ENCODE data around the gene HNRNPC.
"Not testable (repeated sequence)": the region's sequence is repeated elsewhere in the genome, so short reads cannot be mapped to it uniquely, and the experiment has no call there.

HNRNPC gene

GRCh38 chr14:21268617-21269251 is 508 bp downstream of the HNRNPC start:
- DNase-seq: peak; percentile 55

DNA sequence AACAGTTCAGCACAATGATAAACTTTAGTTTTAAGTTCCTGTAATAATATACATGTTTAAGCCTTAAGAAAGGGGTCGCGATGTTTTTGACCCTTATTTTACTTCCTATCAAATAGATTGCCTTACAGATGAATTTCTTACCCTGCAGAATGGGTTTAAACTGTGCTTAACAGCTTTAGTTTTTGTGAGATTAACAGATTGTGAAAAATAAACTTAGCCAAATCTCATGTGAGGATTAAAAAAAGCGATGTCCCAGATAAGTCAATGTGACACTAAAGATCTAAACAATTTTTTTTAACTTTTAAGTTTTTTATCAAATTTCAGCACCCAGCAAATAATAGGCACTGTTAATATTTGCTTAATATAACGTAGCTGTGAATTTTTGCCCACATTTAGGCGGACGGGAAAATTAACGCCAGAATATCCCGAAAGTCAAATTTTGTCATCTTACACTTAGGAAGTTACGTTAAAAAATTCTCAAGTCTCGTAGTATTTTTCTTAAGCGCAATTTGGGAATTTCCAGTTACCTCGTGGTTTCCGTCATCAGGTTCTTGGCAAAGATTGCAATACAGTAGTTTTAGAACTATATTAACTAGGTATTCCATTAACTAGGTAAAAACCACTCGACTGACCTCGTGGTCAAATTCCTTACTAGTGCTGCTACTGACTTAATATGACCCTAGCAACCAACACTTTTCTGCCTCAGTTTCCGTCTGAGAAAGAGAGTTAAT is 1.2 kb downstream of the HNRNPC start:
- no peak for DNase-seq

DNA sequence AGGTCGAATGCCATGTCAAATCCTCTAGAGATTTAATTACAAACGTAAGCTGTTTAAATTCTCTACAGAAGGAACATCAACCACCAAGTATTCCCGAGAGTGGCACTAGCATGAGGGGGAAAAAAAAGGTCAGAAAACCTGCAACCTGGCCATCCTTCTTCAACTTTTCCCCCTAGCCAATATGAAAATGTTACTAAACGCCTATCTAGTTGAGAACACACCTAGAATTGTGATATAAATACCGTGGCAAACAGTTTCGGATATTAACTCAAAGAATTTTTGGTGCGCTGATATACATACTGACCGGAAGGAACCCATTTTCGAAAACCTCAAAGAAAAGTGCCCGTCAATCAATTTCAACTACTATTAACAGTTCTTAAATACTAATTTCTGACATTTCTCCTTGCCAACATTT is 1.8 kb downstream of the HNRNPC start:
- DNase-seq: no peak

GRCh38 chr14:21264025-21264801 is 5.0 kb downstream of the HNRNPC start:
- no peak for DNase-seq

GRCh38 chr14:21263284-21264024 is 5.8 kb downstream of the HNRNPC start:
- DNase-seq: no peak

- no peak for DNase-seq
These were observed 6.8 kb downstream of the HNRNPC start for GRCh38 chr14:21262410-21262809.

GRCh38 chr14:21261824-21262223 is 7.4 kb downstream of the HNRNPC start:
- no peak for DNase-seq

GRCh38 chr14:21258889-21259787 is 10.1 kb downstream of the HNRNPC start:
- DNase-seq: no peak

DNA sequence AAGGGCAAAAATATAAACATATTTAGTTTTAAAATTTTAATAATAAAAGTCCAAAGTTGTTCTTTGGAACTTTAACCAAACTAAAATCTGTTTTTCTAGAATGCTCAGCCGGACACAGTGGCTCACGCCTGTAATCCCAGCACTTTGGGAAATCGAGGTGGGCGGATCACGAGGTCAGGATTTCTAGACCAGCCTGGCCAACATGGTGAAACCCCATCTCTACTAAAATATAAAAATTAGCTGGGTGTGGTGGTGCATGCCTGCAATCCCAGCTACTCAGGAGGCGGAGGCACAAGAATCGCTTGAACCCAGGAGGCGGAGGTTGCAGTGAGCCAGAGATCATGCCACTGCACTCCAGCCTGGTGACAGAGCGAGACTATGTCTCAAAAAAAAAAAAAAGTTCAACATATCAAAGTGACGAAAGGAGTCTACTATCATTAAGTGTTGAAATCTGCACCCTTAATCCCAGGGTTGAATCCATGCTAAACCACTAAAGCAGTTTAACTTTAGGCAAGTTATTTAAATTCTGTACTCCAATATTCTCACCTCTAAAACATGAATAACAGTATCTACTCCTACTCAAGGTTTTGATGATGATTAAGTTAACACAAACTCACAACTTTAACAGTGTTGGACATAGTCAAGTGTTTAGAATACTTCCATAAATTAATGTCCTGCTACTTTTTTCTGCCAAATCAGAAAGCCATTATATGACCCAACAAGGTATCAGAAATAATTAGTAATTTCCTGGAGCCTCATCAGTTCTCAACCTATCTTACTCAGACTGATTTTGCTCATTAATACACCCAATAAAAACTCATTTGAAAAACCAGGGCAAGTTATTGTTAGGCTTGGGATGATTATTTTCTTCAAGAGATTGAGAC is 11.0 kb downstream of the HNRNPC start:
- DNase-seq: no peak

DNA sequence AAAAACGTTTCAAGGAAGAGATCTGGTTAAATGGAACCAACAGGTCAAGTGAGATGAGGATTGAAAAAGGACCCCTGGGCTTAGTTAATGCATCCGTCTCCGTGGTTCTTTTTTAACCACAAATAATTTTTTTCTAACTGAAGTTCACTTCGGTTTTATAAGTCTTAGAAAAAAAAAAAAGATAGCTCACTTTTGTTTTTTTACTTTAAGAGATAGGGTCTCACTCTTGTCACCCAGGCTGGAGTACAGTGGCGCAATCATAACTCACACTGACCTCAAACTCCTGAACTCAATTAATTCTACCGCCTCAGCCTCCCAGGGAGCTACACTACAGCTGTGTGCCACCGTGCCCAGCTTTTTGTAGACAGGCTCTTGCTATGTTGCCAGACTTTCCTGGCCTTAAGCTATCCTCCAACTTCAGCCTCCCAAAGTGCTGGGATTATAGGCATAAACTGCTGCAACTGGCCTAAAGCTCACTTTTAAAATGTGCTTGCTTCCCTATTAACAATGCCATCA is 11.8 kb downstream of the HNRNPC start:
- no peak for DNase-seq

DNA sequence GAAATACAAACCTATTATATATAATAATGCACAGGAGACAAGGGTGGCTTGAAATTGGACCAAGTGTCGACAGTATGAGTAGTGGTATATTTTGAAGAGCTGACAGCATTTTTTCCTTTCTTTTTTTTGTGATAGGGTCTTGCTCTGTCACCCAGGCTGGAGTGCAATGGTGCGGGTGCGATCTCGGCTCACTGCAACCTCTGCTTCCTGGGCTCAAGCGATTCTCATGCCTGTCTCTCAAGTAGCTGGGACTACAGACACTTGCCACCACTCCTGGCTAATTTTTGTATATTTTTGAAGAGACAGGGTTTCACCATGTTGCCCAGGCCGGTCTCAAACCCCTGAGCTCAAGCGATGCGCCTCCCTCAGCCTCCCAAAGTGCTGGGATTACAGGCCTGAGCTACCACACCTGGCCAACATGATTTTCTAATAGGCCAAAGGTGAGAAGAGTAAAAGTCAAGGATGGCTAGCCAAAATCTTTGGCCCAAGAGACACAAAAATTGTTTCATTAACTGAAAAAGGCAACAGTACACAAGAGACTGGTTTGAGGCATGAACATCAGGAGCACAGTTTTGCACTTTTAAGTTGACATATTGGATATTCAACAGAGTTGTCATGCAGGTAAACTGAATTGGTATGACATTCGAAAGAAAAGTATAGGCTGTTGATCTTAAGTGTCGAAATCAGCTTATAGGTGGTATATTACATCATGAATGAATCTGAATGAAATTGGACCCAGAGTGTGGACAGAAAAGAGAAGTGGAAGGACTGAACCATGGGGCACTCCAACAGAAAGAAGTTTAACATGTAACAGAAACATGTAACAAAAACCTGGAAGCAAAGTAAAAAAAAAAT is 12.5 kb downstream of the HNRNPC start:
- no peak for DNase-seq

DNA sequence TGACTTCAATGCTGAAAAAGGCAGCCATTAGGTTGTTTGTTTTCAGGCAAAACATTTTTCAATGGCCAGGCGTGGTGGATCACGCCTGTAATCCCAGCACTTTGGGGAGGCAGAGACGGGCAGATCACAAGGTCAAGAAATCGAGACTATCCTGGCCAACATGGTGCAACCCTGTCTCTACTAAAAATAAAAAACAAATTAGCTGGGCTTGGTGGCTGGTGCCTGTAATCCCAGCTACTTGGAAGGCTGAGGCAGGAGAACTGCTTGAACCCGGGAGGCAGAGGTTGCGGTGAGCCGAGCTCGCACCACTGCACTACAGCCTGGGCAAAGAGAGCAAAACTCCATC is 13.2 kb downstream of the HNRNPC start:
- DNase-seq: not testable (repeated sequence)

DNA sequence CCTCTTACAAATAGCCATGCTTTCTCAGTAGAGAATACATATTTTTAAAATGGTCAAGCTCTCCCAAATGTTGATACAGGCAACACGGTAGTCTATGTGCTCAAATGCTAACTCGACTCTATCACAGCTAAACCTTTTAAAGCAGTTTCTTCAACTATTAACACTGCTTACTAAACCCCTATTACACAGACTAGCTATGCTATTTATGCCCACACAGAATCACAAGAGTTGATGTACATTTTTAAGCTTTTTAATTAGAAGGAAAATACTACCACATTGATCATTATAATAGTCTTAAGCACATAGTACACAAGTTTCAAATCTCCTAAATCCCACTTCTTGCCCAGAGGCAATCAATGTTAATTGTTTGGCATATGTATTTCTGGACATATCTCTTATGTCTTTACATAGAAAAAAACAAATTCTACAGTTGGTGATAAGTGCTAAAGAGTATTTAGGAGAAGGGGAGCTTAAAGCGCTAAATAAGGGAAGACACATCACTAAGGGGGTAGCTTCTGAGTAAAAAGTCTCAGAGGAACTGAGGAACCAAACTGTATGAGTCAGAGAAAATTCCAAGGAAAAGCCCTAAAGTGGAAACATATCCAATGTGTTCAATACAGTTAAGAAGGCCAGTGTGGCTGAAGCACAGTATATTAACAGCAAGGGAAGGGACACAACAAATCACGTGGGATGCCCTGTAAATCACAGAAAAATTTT is 13.7 kb downstream of the HNRNPC start:
- no peak for DNase-seq

GRCh38 chr14:21252149-21252548 is 17.1 kb downstream of the HNRNPC start:
- DNase-seq: no peak

- no peak for DNase-seq
These were observed 18.0 kb downstream of the HNRNPC start for GRCh38 chr14:21251215-21251614.

- DNase-seq: no peak
These were observed 20.4 kb downstream of the HNRNPC start for GRCh38 chr14:21248739-21249411.

DNA sequence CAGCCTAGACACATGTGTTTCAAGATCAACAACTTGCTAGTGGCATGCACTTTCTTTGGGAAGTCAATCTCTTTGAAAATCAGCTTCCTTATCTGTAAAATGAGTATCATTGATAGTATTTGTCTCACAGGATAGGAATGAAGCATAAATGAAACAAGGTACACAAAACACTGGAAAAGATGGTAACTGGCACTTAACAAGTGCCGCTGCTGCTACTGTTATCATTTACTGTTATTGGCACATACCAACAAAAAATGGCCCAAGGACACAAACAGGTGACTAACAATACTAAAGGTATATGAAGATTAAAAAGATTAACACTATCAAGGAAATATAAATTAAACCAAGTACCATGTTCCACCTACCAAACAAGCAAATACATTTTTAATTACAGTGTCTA is 20.9 kb downstream of the HNRNPC start:
- no peak for DNase-seq

GRCh38 chr14:21245813-21246212 is 23.4 kb downstream of the HNRNPC start:
- DNase-seq: no peak

DNA sequence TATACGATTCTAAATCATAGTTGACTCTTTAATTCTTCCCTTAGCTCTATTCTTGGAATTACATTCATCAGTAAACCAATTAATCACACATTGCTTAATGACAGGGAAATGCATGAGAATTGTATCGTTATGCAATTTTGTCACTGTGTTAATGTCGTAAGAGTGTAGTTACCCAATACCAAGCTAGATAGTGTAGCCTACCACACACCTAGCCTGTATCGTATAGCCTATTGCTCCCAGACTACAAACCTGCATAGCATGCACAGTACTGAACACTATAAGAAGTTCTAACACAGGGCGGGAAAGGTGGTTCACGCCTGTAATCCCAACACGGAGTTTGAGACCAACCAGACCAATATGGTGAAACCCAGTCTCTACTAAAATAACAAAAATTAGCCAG is 24.7 kb downstream of the HNRNPC start:
- DNase-seq: no peak
